Panc1 (cell line): Measurements from ENCODE around the gene PTBP3. TPM values are rescaled to one million over a fixed set of nuclear protein-coding genes. Genes with fewer than 3 reads are reported as not detected.

ENCODE experiments used
- ATAC-seq: fragments of 200-7000 bp; cut with Tn5 transposase; 2 replicates; pipeline ENCODE4 v1.9.1; 2020; ENCODE audit warnings: mild to moderate bottlenecking, moderate library complexity
- BruUV-seq: library from RNA; stranded (reverse); fragments of 400-500 nt; replicated peaks from 2 replicates; lab custom pipeline; 2021; lab: Mats Ljungman, UMichigan
- CTCF ChIA-PET: fragments of 300-600 bp; sonication (Branson Sonifier 250); formaldehyde crosslinking; loops from one replicate; lab custom pipeline; 2022; ENCODE audit warnings: antibody characterized with exemption; lab: Charles Lee
- POLR2A ChIA-PET: fragments of 300-600 bp; sonication (Branson Sonifier 250); formaldehyde crosslinking; loops from one replicate; lab custom pipeline; 2022; ENCODE audit warnings: antibody characterized with exemption; lab: Charles Lee
- DNase-seq: peaks from one replicate; pipeline ENCODE4 v3.0.0-alpha.2; 2010; ENCODE audit warnings: low read depth, low spot score
- H3K27ac ChIP-seq: 2 replicates; pipeline ENCODE4 v1.5.1; 2011; ENCODE audit warnings: mild to moderate bottlenecking, low read length, inconsistent platforms
- H3K27me3 ChIP-seq: fragments of 200-500 bp; sonication (Bioruptor generic); 2 replicates; pipeline ENCODE4 v1.6.0; 2014; ENCODE audit warnings: low read length, inconsistent platforms; ENCODE audit not compliant: control insufficient read depth, insufficient read depth
- H3K36me3 ChIP-seq: fragments of 200-500 bp; sonication (Bioruptor generic); 2 replicates; pipeline ENCODE4 v1.5.1; 2014; ENCODE audit warnings: inconsistent platforms, mild to moderate bottlenecking, low read length, moderate library complexity; ENCODE audit not compliant: control insufficient read depth, insufficient read depth
- H3K4me1 ChIP-seq: 2 replicates; pipeline ENCODE4 v1.5.1; 2011; ENCODE audit warnings: inconsistent platforms, mild to moderate bottlenecking, low read length, moderate library complexity; ENCODE audit not compliant: control insufficient read depth, insufficient read depth
- H3K4me3 ChIP-seq, 2 experiments: 2 replicates each; pipeline ENCODE4 v1.5.1; 2011 to 2012; ENCODE audit warnings: low read depth in 2 of 2, low read length in 2 of 2, mild to moderate bottlenecking in 2 of 2, inconsistent platforms in 1 of 2, moderate library complexity in 1 of 2
- H3K9me3 ChIP-seq: fragments of 200-500 bp; sonication (Bioruptor generic); 2 replicates; pipeline ENCODE4 v1.5.1; 2014; ENCODE audit warnings: low read depth, mild to moderate bottlenecking, inconsistent platforms, low read length, moderate library complexity; ENCODE audit not compliant: control insufficient read depth, insufficient read depth
- CTCF ChIP-seq: fragments of 450-650 bp; IDR thresholded peaks from 2 replicates; pipeline ENCODE4 v1.5.1; 2017; ENCODE audit warnings: mild to moderate bottlenecking
- POLR2AphosphoS5 ChIP-seq: IDR thresholded peaks from 2 replicates; pipeline ENCODE4 v1.6.1; 2012; ENCODE audit warnings: mild to moderate bottlenecking, low read depth, low read length, moderate library complexity
- SIN3A ChIP-seq: IDR thresholded peaks from 2 replicates; pipeline ENCODE4 v1.6.1; 2012; ENCODE audit warnings: low read depth, mild to moderate bottlenecking, low read length, moderate library complexity, borderline replicate concordance; ENCODE audit not compliant: insufficient read depth
- TCF7L2 ChIP-seq: IDR thresholded peaks from 2 replicates; pipeline ENCODE4 v1.6.1; 2011; ENCODE audit warnings: mild to moderate bottlenecking, low read depth, low read length, inconsistent platforms
- in situ Hi-C: cut with HindIII; loops from 2 replicates; pipeline ENCODE4 v1.10.0; 2016; ENCODE audit warnings: low sequenced_read_pairs, low pct_unique_long_range_greater_than_20kb
- intact Hi-C: fragments of 100-400 bp; cut with micrococcal nuclease; formaldehyde crosslinking; loops from one replicate; pipeline ENCODE4 v1.10.0; 2022; ENCODE audit not compliant: unreplicated experiment
- total RNA-seq: library from RNA; stranded (reverse); gene quantifications from one replicate; pipeline ENCODE4 v1.2.1, GENCODE V29; 2021; ENCODE audit not compliant: unreplicated experiment
- TF ChIP-seq, protein P1 (sequence below), 2 experiments: IDR thresholded peaks; 2 replicates each; pipeline ENCODE4 v1.6.1; 2011 to 2012; ENCODE audit warnings: low read depth in 2 of 2, control low read depth in 1 of 2, low read length in 1 of 2, mild to moderate bottlenecking in 1 of 2, moderate library complexity in 1 of 2; ENCODE audit not compliant: insufficient read depth in 1 of 2

PTBP3 gene
- total RNA-seq, 1 experiment from 2014 or later: 82.5 TPM

DNA sequence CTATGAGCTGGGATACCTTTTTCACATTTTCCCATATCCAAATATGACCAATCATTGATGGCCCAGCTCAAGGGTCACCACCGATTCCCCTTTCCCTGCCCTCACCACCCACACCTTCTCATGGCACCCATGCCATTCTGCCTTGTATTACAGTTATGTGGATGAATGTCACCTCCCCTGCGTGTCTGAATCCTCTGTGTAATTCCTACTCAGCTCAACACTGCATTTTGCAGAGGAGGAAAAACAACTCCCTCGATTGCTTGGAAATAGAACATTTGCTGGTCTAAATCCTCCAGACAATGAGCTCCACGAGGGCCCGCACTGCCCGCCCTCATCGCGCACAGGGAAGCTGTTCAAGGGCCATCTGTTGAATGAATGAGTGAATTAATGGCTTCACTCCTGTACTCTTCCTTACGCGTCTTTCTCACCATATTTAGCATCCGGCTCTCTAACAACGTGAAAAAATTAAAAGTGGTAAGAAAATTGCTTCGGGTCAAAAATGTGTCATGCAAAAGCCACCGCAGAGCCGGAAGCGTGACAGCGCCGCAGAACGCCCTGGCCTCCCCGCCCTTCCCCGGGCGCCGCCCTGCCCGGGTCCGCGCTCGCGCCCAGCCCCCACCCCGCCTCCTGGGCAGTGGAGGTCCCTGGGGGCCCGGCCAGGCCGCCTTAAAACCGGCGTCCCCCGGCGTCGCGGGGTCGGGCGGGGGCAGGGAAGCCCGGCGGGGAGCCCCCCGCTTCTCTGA lies 159.0 kb downstream of the PTBP3 start:
- no peak for DNase-seq
- H3K9me3 ChIP-seq: no peaks in the 10 kb centered on the region
- ChIA-PET CTCF (no interaction called here), POLR2A (no interaction called here)
- H3K27me3 ChIP-seq: no peaks in the 10 kb centered on the region
- BruUV-seq: no TSS peak
- intact Hi-C loops: no loop called here
- ATAC-seq: peak; percentile 93
- H3K27ac ChIP-seq: peak overlapping the region; percentile 89
- peaks cover 9% of the 10 kb centered on the region for H3K4me1 ChIP-seq
- H3K4me3 ChIP-seq: peak overlapping the region; percentile 46 to 59
- TF ChIP-seq SIN3A (no peak), TCF7L2 (no peak), CTCF (no peak), POLR2AphosphoS5 (no peak)
- TF ChIP-seq, protein P1, sequence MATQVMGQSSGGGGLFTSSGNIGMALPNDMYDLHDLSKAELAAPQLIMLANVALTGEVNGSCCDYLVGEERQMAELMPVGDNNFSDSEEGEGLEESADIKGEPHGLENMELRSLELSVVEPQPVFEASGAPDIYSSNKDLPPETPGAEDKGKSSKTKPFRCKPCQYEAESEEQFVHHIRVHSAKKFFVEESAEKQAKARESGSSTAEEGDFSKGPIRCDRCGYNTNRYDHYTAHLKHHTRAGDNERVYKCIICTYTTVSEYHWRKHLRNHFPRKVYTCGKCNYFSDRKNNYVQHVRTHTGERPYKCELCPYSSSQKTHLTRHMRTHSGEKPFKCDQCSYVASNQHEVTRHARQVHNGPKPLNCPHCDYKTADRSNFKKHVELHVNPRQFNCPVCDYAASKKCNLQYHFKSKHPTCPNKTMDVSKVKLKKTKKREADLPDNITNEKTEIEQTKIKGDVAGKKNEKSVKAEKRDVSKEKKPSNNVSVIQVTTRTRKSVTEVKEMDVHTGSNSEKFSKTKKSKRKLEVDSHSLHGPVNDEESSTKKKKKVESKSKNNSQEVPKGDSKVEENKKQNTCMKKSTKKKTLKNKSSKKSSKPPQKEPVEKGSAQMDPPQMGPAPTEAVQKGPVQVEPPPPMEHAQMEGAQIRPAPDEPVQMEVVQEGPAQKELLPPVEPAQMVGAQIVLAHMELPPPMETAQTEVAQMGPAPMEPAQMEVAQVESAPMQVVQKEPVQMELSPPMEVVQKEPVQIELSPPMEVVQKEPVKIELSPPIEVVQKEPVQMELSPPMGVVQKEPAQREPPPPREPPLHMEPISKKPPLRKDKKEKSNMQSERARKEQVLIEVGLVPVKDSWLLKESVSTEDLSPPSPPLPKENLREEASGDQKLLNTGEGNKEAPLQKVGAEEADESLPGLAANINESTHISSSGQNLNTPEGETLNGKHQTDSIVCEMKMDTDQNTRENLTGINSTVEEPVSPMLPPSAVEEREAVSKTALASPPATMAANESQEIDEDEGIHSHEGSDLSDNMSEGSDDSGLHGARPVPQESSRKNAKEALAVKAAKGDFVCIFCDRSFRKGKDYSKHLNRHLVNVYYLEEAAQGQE (IDR thresholded peaks at IDR 0.05; ENCODE audit: insufficient read depth in 1 of 2, low read depth in 2 of 2, low read length in 1 of 2): no peak
- in situ Hi-C loops: no loop called here
- H3K36me3 ChIP-seq: no peaks in the 10 kb centered on the region

GRCh38 chr9:112173489-112174221 lies 159.8 kb downstream of the PTBP3 start:
- intact Hi-C loops: no loop called here
- Histone ChIP-seq H3K9me3 (no peaks in the 10 kb centered on the region), H3K27me3 (no peaks in the 10 kb centered on the region), H3K4me3 (peak overlapping the region in 1 of 2 experiments; percentile 59; a peak in 2 of 4 replicates), H3K4me1 (peaks cover 9% of the 10 kb centered on the region), H3K27ac (peak overlapping the region; percentile 89), H3K36me3 (no peaks in the 10 kb centered on the region)
- ATAC-seq: no peak
- ChIA-PET POLR2A (no interaction called here), CTCF (no interaction called here)
- TF ChIP-seq POLR2AphosphoS5: no peak
- no peak for TF ChIP-seq SIN3A
- TSS peak; percentile 72 for BruUV-seq
- DNase-seq: no peak
- in situ Hi-C loops: no loop called here
